Activated CD8-positive, alpha-beta memory T cell treated with anti-CD3 and anti-CD28 coated beads for 4 hours (primary cell): ENCODE results near the gene GAST.

Experiments used
- DNase-seq, 2 donors: peaks; one replicate each; pipeline ENCODE4 v3.0.0-alpha.2; 2020; ENCODE audit warnings: low read depth in 2 of 2

Gene GAST

GRCh38 chr17:41739661-41740352 lies 27.7 kb downstream of the GAST start:
- no peak for DNase-seq

GRCh38 chr17:41740506-41740905 lies 28.4 kb downstream of the GAST start:
- DNase-seq, result no peak

DNA sequence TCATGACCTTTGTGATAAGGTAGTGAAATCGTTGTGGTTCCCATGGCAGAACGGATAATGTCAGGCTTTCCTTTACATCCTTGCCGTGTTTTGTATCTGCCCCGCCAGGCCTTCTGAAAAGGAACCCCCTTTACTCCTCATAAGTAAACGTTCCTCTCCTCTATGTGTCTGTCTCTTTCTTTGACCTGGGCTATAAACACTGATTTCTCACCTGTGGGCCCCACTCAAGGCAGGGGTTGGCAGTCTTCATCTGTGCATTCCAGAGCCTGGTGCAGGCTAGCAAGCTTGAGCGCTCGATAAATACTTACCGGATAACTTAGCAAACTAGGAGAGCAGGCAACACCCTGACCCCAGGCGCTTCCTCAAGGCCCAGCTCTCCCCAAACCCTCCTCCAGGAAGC lies 29.6 kb downstream of the GAST start:
- no peak for DNase-seq

DNA sequence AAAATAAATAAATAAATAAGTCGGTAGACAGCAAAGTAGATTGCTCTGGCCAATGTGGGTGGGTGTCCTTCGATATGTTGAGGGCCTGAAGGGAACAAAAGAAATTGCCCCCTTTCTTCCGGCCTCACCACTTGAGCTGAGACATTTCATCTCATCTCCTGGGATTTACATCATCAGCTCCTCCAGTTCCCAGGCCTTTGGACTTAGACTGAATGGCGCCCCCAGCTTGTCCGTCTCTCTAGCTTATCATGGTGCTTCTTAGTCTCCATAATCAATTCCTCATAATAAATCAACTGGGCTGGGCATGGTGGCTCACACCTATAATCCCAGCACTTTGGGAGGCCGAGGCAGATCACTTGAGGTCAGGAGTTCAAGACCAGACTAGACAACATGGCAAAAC lies 36.1 kb downstream of the GAST start:
- DNase-seq, result no peak

- no peak for DNase-seq
Measured at GRCh38 chr17:41750862-41751261, 38.7 kb downstream of the GAST start.

DNA sequence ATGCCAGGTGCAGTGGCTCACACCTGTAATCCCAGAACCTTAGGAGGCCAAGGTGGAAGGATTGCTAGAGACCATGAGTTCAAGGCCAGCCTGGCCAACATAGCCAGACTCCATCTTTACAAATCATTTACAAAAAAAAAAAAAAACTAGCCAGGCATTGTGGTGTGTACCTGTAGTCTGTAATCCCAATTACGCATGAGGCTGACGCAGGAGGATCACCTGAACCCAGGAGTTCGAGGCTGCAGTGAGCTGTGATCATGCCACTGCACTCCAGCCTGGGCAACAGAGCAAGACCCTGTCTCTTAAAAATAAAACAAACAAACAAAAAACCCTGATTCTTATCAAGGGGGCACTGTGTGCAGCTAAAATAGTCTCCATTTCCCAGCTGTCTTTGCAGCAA lies 39.2 kb downstream of the GAST start:
- DNase-seq, result no peak

DNA sequence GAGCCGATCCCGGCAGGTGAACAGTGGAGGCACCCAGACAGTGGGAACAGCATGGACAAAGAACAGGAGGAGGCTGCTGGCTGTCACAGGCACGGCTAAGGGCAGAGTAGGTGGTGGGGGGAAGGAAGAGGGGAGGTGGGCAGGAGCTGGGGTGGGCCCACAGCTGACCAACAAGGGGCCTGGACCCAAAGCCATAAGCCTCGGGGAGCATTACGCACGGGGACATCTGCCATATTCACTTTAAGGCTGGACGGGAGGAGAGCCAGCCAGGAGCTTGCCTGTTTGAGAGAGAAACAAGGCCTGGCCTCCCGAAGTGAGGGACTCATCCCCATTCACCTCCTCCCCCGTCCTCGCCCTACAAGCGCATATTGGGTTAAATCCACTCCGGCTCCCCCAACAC lies 41.9 kb downstream of the GAST start:
- no peak for DNase-seq

- no peak for DNase-seq
Measured at GRCh38 chr17:41758601-41759000, 46.5 kb downstream of the GAST start.

GRCh38 chr17:41760878-41761277 lies 48.7 kb downstream of the GAST start:
- DNase-seq, result no peak

DNA sequence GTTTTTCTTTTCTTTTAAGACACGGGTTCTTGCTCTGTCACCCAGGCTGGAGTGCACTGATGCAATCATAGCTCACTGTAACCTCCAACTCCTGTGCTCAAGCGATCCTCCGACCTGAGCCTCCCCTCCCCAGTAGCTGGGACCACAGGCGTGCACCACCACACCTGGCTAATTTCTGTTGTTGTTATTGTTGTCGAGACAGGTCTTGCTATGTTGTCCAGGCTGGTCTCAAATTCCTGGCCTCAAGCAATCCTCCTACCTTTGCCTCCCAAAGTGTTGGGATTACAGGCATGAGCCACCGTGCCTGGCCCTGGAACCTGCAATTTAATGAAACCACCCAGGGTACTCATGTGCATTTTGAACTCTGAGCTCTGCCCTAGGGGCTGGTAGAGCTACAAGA lies 50.3 kb downstream of the GAST start:
- no peak for DNase-seq

DNA sequence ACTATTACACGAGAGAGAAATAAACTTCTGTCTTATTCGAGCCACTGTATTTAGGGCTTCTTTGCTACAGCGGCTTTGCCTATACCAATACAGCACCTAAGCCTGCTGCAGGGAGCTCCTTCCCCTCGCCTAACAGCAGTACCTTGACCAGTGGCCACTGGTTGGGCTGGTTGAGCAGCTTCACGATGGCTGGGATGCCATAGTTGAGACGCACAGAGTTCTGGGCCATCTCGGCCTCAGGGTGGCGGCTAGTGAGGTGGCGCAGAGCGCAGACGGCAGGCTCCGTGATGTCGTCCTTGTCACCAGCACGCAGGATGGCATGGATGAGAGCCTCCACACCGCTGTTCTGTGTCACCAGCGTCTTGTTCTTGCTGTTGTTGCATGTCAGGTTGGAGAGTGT lies 50.7 kb downstream of the GAST start:
- DNase-seq, result no peak

DNA sequence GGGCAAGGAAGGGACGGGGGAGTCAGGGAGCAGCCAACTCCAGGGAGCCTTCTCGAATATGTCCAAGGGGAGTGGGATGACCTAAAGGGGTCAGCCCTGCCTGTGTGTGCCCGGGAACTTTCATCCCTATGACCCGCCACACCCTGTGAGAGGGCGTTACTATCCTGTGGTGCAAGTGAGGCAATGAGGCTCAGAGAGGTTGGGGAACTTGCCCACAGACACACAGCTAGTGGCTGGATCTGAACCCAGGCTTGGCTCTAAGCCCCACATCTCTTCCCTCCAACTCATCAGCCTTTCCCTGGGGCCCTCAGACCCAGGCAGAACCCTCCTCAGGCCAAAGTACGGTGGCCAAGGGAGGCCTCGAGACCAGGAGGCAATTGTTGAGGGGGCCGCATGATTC lies 51.2 kb downstream of the GAST start:
- DNase-seq, result no peak
